Loucy (cell line): ENCODE measurements around the gene TMTC2.

Experiments used
- H2AFZ ChIP-seq: fragments of 200-600 bp; sonication (generic); 2 replicates; pipeline ENCODE4 v1.6.0; 2016; ENCODE audit warnings: antibody characterized with exemption, mild to moderate bottlenecking, low read length, moderate library complexity
- H3F3A ChIP-seq: fragments of 200-600 bp; 2 replicates; pipeline ENCODE4 v1.6.0; 2016; ENCODE audit warnings: antibody characterized with exemption, low read depth, mild to moderate bottlenecking
- H3K27me3 ChIP-seq: fragments of 200-600 bp; sonication (generic); 2 replicates; pipeline ENCODE4 v1.6.1; 2014; ENCODE audit warnings: low read length, mild to moderate bottlenecking; ENCODE audit not compliant: insufficient read depth, poor library complexity, severe bottlenecking
- H3K36me3 ChIP-seq: fragments of 200-600 bp; sonication (generic); 2 replicates; pipeline ENCODE4 v1.6.1; 2016; ENCODE audit warnings: low read length; ENCODE audit not compliant: insufficient read depth
- H3K4me1 ChIP-seq: fragments of 200-600 bp; sonication (generic); 2 replicates; pipeline ENCODE4 v1.5.1; 2014; ENCODE audit warnings: low read length, mild to moderate bottlenecking; ENCODE audit not compliant: insufficient read depth, poor library complexity, severe bottlenecking
- H3K4me2 ChIP-seq: fragments of 200-600 bp; sonication (generic); 2 replicates; pipeline ENCODE4 v1.6.0; 2014; ENCODE audit warnings: antibody characterized with exemption, low read length, low read depth, mild to moderate bottlenecking; ENCODE audit not compliant: poor library complexity, severe bottlenecking
- H3K4me3 ChIP-seq: fragments of 200-600 bp; sonication (generic); 2 replicates; pipeline ENCODE4 v1.5.1; 2014; ENCODE audit warnings: low read length, mild to moderate bottlenecking, mixed read lengths; ENCODE audit not compliant: poor library complexity, severe bottlenecking
- H3K79me2 ChIP-seq: fragments of 200-600 bp; sonication (generic); 2 replicates; pipeline ENCODE4 v1.6.1; 2014; ENCODE audit warnings: low read length; ENCODE audit not compliant: insufficient read depth
- H3K9ac ChIP-seq: fragments of 200-600 bp; sonication (generic); 2 replicates; pipeline ENCODE4 v1.6.0; 2014; ENCODE audit warnings: mild to moderate bottlenecking, low read depth, low read length, moderate library complexity; ENCODE audit not compliant: poor library complexity, severe bottlenecking
- H3K9me2 ChIP-seq: fragments of 200-600 bp; sonication (generic); replicated peaks from 2 replicates; pipeline ENCODE4 v1.6.1; 2016; ENCODE audit warnings: low read depth, low read length, mixed read lengths
- H3K9me3 ChIP-seq: fragments of 200-600 bp; sonication (generic); 2 replicates; pipeline ENCODE4 v1.6.1; 2014; ENCODE audit warnings: mild to moderate bottlenecking, antibody characterized with exemption, low read length, low read depth; ENCODE audit not compliant: insufficient read depth
- H4K20me1 ChIP-seq: fragments of 200-600 bp; sonication (generic); 2 replicates; pipeline ENCODE4 v1.6.0; 2014; ENCODE audit warnings: antibody characterized with exemption, low read length, mild to moderate bottlenecking; ENCODE audit not compliant: insufficient read depth, poor library complexity, severe bottlenecking
- CTCF ChIP-seq: fragments of 200-600 bp; sonication (generic); conservative IDR thresholded peaks from 2 replicates; pipeline ENCODE4 v1.5.1; 2014; ENCODE audit warnings: mild to moderate bottlenecking, antibody characterized with exemption, low read length
- EZH2phosphoT487 ChIP-seq: fragments of 200-600 bp; IDR thresholded peaks from 2 replicates; pipeline ENCODE4 v1.6.1; 2018; ENCODE audit warnings: antibody characterized with exemption, mild to moderate bottlenecking, moderate library complexity, borderline replicate concordance

TMTC2 gene

DNA sequence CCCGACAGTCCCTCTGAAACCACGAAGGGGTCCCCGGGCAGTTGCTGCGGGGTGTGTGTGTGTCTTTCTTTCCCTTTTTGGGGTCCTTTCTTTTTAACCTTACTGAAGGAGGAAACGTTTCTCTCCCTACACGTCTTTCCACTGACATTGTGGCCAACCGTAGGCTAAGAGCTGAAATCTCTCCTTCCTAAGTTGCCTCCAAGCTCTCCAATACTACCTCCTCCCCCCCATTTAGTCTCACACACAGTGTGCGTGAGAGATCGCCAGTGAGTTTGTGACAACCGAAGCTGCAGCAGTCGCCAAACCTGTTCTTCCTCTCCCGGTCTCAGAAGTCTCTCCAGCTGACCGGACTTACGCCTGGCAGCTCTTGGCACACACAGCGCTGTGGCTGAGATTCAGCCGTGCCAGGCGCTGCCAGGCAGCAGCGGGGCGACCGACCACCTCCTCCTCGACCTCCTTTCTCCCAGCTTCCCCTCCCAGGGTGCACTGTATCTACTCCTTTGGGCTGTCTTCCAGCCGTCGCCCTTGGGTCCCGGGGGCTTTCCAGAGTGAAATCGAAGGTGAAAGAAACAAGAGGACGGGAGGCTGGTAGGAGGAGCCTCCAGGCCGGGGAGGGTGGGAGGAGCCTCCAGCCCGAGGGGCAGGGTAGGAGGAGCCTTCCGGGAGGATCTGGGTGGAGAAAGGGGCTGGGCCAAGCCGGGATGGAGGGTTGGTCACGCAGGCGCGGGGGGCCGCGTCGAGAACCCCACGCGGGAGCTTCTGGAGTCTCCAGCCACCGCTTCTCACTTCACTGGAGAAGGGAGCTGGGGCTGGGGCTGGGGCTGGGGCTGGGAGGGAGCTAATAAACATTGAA, at the start of gene TMTC2:
TSS of gene TMTC2 (plus strand) at position 739 of the 853 bp plus-strand sequence.
- H3K4me1 ChIP-seq = no peaks in the 10 kb centered on the region
- no peaks in the 10 kb centered on the region for H3K9me3 ChIP-seq
- no peaks in the 10 kb centered on the region for H3F3A ChIP-seq
- no peaks in the 10 kb centered on the region for H3K36me3 ChIP-seq
- H3K79me2 ChIP-seq = no peaks in the 10 kb centered on the region
- H4K20me1 ChIP-seq = no peaks in the 10 kb centered on the region
- H3K27me3 ChIP-seq = no peaks in the 10 kb centered on the region
- no peak within 1 kb of the TSS for H3K4me3 ChIP-seq
- H3K9ac ChIP-seq = no peak within 1 kb of the TSS
- no peaks in the 10 kb centered on the region for H3K9me2 ChIP-seq
- no peak for TF ChIP-seq CTCF
- no peak within 1 kb of the TSS for H3K4me2 ChIP-seq
- H2AFZ ChIP-seq = no peak within 1 kb of the TSS

DNA sequence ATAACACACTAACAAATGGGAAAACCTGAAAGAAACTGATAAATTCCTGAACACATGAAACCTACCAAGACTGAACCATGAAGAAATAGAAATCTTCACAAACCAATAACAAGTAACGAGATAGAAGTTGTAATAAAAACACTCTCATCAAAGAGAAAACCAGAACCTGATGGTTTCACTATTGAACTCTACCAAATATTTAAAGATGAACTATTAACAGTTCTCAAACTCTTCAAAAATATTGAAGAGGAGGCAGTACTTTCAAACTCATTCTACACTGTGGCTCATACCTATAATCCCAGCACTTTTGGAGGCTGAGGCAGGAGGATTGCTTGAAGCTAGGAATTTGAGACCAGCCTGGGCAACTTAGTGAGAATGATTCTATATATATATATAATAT, 48.4 kb upstream of the TMTC2 start:
- H3K9ac ChIP-seq = no peak overlapping the region
- H3F3A ChIP-seq = no peaks in the 10 kb centered on the region
- H3K79me2 ChIP-seq = no peaks in the 10 kb centered on the region
- H4K20me1 ChIP-seq = no peaks in the 10 kb centered on the region
- H3K9me3 ChIP-seq = no peaks in the 10 kb centered on the region; the same call in 1 of the 2 replicates
- H3K27me3 ChIP-seq = no peaks in the 10 kb centered on the region
- H3K4me3 ChIP-seq = no peak overlapping the region
- no peaks in the 10 kb centered on the region for H3K36me3 ChIP-seq
- no peaks in the 10 kb centered on the region for H3K4me1 ChIP-seq
- H3K4me2 ChIP-seq = no peak overlapping the region
- TF ChIP-seq CTCF = no peak
- TF ChIP-seq EZH2phosphoT487 = no peak
- 0 out of 2 replicates have a peak overlapping the region, but pooled peaks have one; percentile 0 for H2AFZ ChIP-seq
- H3K9me2 ChIP-seq = no peaks in the 10 kb centered on the region

- Histone ChIP-seq H3K9me2 (no peaks in the 10 kb centered on the region), H3K9ac (no peak overlapping the region), H3K4me3 (no peak overlapping the region), H3K79me2 (no peaks in the 10 kb centered on the region), H2AFZ (no peak overlapping the region), H3K27me3 (no peaks in the 10 kb centered on the region), H3K9me3 (no peaks in the 10 kb centered on the region), H3K4me2 (no peak overlapping the region), H3F3A (no peaks in the 10 kb centered on the region), H4K20me1 (no peaks in the 10 kb centered on the region), H3K36me3 (no peaks in the 10 kb centered on the region), H3K4me1 (no peaks in the 10 kb centered on the region)
- TF ChIP-seq EZH2phosphoT487 (no peak), CTCF (no peak)
These were observed 41.8 kb upstream of the TMTC2 start for GRCh38 chr12:82644896-82645295.
